GM21737 (cell line): ENCODE results near the gene MDH1B.
A peak's percentile ranks its signal among the peaks of the same experiment; 100 is the strongest.
"Not testable (repeated sequence)": the region's sequence is repeated elsewhere in the genome, so short reads cannot be mapped to it uniquely, and the experiment has no call there.

Source experiments
- ATAC-seq: cut with Tn5 transposase; IDR thresholded peaks from one replicate; pipeline ENCODE4 v1.9.1; 2021; ENCODE audit warnings: mild to moderate bottlenecking, moderate library complexity; ENCODE audit not compliant: unreplicated experiment

Gene MDH1B

GRCh38 chr2:206774871-206775270, 9.7 kb upstream of the MDH1B start:
- no peak for ATAC-seq

GRCh38 chr2:206766057-206766930, 1.2 kb upstream of the MDH1B start:
- no peak for ATAC-seq

- no peak for ATAC-seq
These were observed 371 bp downstream of the MDH1B start for GRCh38 chr2:206764673-206765241.

- no peak for ATAC-seq
These were observed 8.3 kb downstream of the MDH1B start for GRCh38 chr2:206756816-206757215.

- ATAC-seq = no peak
These were observed 24.3 kb downstream of the MDH1B start for GRCh38 chr2:206740800-206741199.

- no peak for ATAC-seq
These were observed 25.9 kb downstream of the MDH1B start for GRCh38 chr2:206739271-206739670.

- ATAC-seq = no peak
These were observed 28.2 kb downstream of the MDH1B start for GRCh38 chr2:206736935-206737334.

- no peak for ATAC-seq
These were observed 31.8 kb downstream of the MDH1B start for GRCh38 chr2:206733341-206733740.

- no peak for ATAC-seq
These were observed 36.6 kb downstream of the MDH1B start for GRCh38 chr2:206728277-206729199.

GRCh38 chr2:206727287-206727686, 37.8 kb downstream of the MDH1B start:
- ATAC-seq = no peak

GRCh38 chr2:206723288-206723687, 41.8 kb downstream of the MDH1B start:
- ATAC-seq = no peak

GRCh38 chr2:206721256-206721920, 43.7 kb downstream of the MDH1B start:
- ATAC-seq = peak; percentile 92

GRCh38 chr2:206718296-206718695, 46.8 kb downstream of the MDH1B start, which contains the start of gene DYTN:
TSS of gene DYTN (minus strand) at chr2:206718396. CDS start at chr2:206718279, 117 bp downstream.
- no peak for ATAC-seq

GRCh38 chr2:206716623-206717022, 48.5 kb downstream of the MDH1B start:
- no peak for ATAC-seq

- not testable (repeated sequence) for ATAC-seq
These were observed 49.9 kb downstream of the MDH1B start for GRCh38 chr2:206715183-206715582.

GRCh38 chr2:206713746-206714145, 51.4 kb downstream of the MDH1B start:
- ATAC-seq = no peak

- ATAC-seq = no peak
These were observed 56.8 kb downstream of the MDH1B start for GRCh38 chr2:206708286-206708685.

GRCh38 chr2:206707164-206707701, 57.9 kb downstream of the MDH1B start:
- ATAC-seq = no peak

- ATAC-seq = no peak
These were observed 63.0 kb downstream of the MDH1B start for GRCh38 chr2:206701952-206702605.

GRCh38 chr2:206700156-206700555, 65.0 kb downstream of the MDH1B start:
- ATAC-seq = no peak
